ENCODE data around the gene AMPD3. TPM values are rescaled to one million over a fixed set of nuclear protein-coding genes. Genes with fewer than 3 reads are reported as not detected.

The AMPD3 gene
- polyA plus RNA-seq, 1 of the 3 experiments (the other 2 are of a cell fraction), result 1.7 TPM

DNA sequence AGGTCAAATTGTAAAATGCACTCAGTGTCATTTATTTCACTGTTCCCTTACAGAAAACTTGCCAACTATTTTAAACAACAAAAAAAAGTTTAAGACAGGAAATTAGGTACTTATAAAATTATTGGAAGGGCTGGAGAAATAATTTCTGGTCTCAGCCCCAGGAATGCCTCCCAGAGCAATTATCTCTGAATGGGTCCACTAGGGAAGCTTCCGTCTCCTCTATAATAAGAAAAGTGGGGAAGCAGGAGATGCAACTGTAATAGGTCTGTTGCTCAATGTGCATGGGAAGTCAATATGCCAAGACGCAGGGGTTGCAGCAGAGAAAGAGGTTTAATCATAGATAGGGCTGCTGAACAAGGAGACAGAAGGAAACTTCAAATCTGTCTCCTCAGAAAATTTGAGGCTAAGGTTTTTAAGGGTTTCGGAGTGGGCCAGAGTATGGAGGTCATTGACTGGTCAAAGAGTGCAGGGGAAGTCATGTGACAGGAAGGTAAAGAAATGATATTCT lies 96.8 kb downstream of the AMPD3 start:
- ChIA-PET CTCF (no interaction called here), POLR2A (no interaction called here)
- Histone ChIP-seq H3K9ac (no peak overlapping the region), H2AFZ (ENCODE audit: low read depth) (no peak overlapping the region), H4K20me1 (ENCODE audit: insufficient read depth) (no peaks in the 10 kb centered on the region), H3F3A (replicated peaks; ENCODE audit: insufficient read depth) (peaks cover 5% of the 10 kb centered on the region), H3K9me2 (no peaks in the 10 kb centered on the region), H3K79me2 (ENCODE audit: insufficient read depth) (no peaks in the 10 kb centered on the region), H3K4me3 (ENCODE audit: low read depth in 2 of 2, low read length in 1 of 2) (no peak overlapping the region), H3K9me3 (no peaks in the 10 kb centered on the region), H3K4me1 (ENCODE audit: control insufficient read depth in 1 of 2, insufficient read depth in 2 of 2, low read depth in 1 of 2, low read length in 1 of 2) (peaks cover 0 to 7% of the 10 kb centered on the region in 2 experiments; a peak in 1 of 4 replicates), H3K36me3 (replicated peaks in 1 of 2; ENCODE audit: control insufficient read depth in 1 of 2, insufficient read depth in 2 of 2, low read length in 1 of 2) (no peaks in the 10 kb centered on the region), H3K27me3 (ENCODE audit: insufficient read depth) (no peaks in the 10 kb centered on the region), H3K27ac (ENCODE audit: low read depth in 2 of 2, low read length in 1 of 2) (no peak overlapping the region), H3K4me2 (no peak overlapping the region)
- 89% methylated on average over 3 of the region's 3 CpGs for WGBS (ENCODE audit: low lambda C conversion rate)
- TF ChIP-seq, protein P1, sequence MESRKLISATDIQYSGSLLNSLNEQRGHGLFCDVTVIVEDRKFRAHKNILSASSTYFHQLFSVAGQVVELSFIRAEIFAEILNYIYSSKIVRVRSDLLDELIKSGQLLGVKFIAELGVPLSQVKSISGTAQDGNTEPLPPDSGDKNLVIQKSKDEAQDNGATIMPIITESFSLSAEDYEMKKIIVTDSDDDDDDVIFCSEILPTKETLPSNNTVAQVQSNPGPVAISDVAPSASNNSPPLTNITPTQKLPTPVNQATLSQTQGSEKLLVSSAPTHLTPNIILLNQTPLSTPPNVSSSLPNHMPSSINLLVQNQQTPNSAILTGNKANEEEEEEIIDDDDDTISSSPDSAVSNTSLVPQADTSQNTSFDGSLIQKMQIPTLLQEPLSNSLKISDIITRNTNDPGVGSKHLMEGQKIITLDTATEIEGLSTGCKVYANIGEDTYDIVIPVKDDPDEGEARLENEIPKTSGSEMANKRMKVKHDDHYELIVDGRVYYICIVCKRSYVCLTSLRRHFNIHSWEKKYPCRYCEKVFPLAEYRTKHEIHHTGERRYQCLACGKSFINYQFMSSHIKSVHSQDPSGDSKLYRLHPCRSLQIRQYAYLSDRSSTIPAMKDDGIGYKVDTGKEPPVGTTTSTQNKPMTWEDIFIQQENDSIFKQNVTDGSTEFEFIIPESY (IDR thresholded peaks at IDR 0.05; ENCODE audit: borderline replicate concordance, low read depth), result no peak
- TF ChIP-seq RXRA (IDR thresholded peaks at IDR 0.05; ENCODE audit: borderline replicate concordance, low read depth) (no peak), CHD2 (IDR thresholded peaks at IDR 0.05; ENCODE audit: low read length, partially characterized antibody) (no peak), ELF1 (IDR thresholded peaks at IDR 0.05) (no peak)
- TF ChIP-seq, protein P2, sequence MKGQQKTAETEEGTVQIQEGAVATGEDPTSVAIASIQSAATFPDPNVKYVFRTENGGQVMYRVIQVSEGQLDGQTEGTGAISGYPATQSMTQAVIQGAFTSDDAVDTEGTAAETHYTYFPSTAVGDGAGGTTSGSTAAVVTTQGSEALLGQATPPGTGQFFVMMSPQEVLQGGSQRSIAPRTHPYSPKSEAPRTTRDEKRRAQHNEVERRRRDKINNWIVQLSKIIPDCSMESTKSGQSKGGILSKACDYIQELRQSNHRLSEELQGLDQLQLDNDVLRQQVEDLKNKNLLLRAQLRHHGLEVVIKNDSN (IDR thresholded peaks at IDR 0.05; ENCODE audit: borderline replicate concordance, low read depth), result no peak
- TF ChIP-seq, protein P3, sequence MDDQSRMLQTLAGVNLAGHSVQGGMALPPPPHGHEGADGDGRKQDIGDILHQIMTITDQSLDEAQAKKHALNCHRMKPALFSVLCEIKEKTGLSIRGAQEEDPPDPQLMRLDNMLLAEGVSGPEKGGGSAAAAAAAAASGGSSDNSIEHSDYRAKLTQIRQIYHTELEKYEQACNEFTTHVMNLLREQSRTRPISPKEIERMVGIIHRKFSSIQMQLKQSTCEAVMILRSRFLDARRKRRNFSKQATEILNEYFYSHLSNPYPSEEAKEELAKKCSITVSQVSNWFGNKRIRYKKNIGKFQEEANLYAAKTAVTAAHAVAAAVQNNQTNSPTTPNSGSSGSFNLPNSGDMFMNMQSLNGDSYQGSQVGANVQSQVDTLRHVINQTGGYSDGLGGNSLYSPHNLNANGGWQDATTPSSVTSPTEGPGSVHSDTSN (IDR thresholded peaks at IDR 0.05), result no peak
- DNase-seq, result no peak

DNA sequence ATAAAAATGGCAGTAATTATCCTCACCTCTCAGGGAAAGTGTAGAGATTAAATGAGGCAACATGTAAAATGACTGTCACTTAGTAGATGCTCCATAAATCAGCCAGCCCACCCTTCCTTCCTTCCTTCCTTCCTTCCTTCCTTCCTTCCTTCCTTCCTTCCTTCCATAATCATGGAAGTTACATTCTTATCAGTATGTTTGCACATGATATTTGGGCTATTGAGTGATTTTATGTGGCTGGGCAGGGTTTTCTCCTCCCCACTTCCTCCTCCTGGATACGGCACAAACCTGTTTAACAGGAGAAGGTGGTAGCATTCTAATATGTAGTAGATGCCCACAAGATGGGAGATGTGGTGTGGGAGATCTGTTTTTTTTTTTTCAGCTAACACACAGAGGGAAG lies 101.5 kb downstream of the AMPD3 start:
- no peaks in the 10 kb centered on the region; a peak in 1 of 4 replicates for H3K4me1 ChIP-seq (ENCODE audit: control insufficient read depth in 1 of 2, insufficient read depth in 2 of 2, low read depth in 1 of 2, low read length in 1 of 2)
- no peak overlapping the region for H3K4me2 ChIP-seq
- ChIA-PET POLR2A (no interaction called here), CTCF (no interaction called here)
- H3K27ac ChIP-seq (ENCODE audit: low read depth in 2 of 2, low read length in 1 of 2), result no peak overlapping the region
- H3K27me3 ChIP-seq (ENCODE audit: insufficient read depth), result no peaks in the 10 kb centered on the region
- no peaks in the 10 kb centered on the region for H3K9me2 ChIP-seq
- no peaks in the 10 kb centered on the region for H3K36me3 ChIP-seq (replicated peaks in 1 of 2; ENCODE audit: control insufficient read depth in 1 of 2, insufficient read depth in 2 of 2, low read length in 1 of 2)
- H3F3A ChIP-seq (replicated peaks; ENCODE audit: insufficient read depth), result no peaks in the 10 kb centered on the region
- no peaks in the 10 kb centered on the region for H4K20me1 ChIP-seq (ENCODE audit: insufficient read depth)
- no peak overlapping the region for H3K9ac ChIP-seq
- DNase-seq, result no peak
- no peaks in the 10 kb centered on the region for H3K79me2 ChIP-seq (ENCODE audit: insufficient read depth)
- H3K9me3 ChIP-seq, result no peaks in the 10 kb centered on the region
- TF ChIP-seq RCOR1 (IDR thresholded peaks at IDR 0.05; ENCODE audit: low read length) (no peak), JUND (IDR thresholded peaks at IDR 0.05) (no peak), NFIC (IDR thresholded peaks at IDR 0.05; ENCODE audit: borderline replicate concordance) (no peak), MXI1 (IDR thresholded peaks at IDR 0.05; ENCODE audit: low read depth, low read length) (no peak), GATA2 (CRISPR knock-in tag; IDR thresholded peaks at IDR 0.05) (no peak), RAD21 (IDR thresholded peaks at IDR 0.05; ENCODE audit: low read length) (no peak), CHD2 (IDR thresholded peaks at IDR 0.05; ENCODE audit: low read length, partially characterized antibody) (no peak), SIN3A (IDR thresholded peaks at IDR 0.05; ENCODE audit: borderline replicate concordance, low read depth, low read length) (no peak), TEAD4 (IDR thresholded peaks at IDR 0.05; ENCODE audit: borderline replicate concordance, insufficient read depth) (no peak), RXRA (IDR thresholded peaks at IDR 0.05; ENCODE audit: borderline replicate concordance, low read depth) (no peak), EZH2phosphoT487 (IDR thresholded peaks at IDR 0.05; ENCODE audit: borderline replicate concordance, low read depth) (no peak)
- 83% methylated on average over 1 of the region's 1 CpG for WGBS (ENCODE audit: low lambda C conversion rate)
- H2AFZ ChIP-seq (ENCODE audit: low read depth), result no peak overlapping the region
- H3K4me3 ChIP-seq (ENCODE audit: low read depth in 2 of 2, low read length in 1 of 2), result no peak overlapping the region

Other genes starting within 250 kb of the AMPD3 start
- gene SBF2, start 161.0 kb upstream of the AMPD3 start, polyA plus RNA-seq (2012; rRNA removed), result 23.0 and 36.4 TPM in 2 replicates
- 35.4 and 50.6 TPM in 2 replicates for gene ADM, start 150.2 kb upstream of the AMPD3 start, polyA plus RNA-seq (2012; rRNA removed)
- 6.9 and 10.3 TPM in 2 replicates for gene RNF141, start 85.9 kb downstream of the AMPD3 start, polyA plus RNA-seq (2012; rRNA removed)
- gene LYVE1, start 113.4 kb downstream of the AMPD3 start, polyA plus RNA-seq (2012; rRNA removed), result not detected in 2 replicates
- 0.05 and 0.10 TPM in 2 replicates for gene IRAG1, start 238.5 kb downstream of the AMPD3 start, polyA plus RNA-seq (2012; rRNA removed)